ENCODE measurements around the gene CD1D. TPM values are rescaled to one million over a fixed set of nuclear protein-coding genes. Genes with fewer than 3 reads are reported as not detected.

CD1D gene
- polyA plus RNA-seq, 3 donors from 2014 or later = 2.9 to 8.7 TPM; not detected in 1

DNA sequence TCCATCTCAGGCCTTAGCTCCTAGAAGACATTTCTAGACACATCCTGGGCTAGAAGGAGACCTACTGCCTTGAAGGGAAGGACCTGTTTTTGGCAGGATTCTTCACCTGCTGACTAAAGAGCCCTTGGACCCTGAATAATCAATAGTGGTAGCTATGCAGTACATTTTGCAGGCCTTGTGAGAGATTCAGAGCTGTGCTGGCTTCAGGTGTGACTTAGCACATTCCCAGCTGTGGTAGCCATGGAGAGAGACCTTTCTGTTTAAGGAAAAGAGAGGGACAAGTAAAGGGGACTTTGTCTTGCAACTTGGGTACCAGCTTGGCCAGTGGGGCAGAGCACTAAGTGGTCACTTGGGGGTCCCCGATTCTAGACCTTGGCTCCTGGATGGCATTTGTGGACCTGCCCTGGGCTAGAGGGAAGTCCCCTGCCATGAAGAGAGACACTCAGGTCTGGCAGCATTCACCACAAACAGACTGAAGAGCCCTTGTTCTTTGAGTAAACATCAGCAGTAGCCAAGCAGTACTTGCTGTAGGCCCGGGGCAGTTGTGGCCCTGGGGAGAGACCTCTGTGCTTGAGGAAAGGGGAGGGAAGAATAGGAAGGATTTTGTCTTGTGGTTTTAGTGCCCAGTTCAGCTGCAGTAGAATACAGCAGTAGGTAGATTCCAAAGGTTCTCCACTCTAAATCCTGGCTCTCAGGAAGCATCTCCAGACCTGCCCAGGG, 47.4 kb downstream of the CD1D start:
- H3K27ac Mint-ChIP-seq = no peak overlapping the region
- no peak for DNase-seq
- peaks cover 4 to 36% (median 8%) of the 10 kb centered on the region in 3 donors for H3K27me3 Mint-ChIP-seq (ENCODE audit: low read depth in 3 of 3)
- no peaks in the 10 kb centered on the region for H3K4me1 Mint-ChIP-seq
- peaks cover 2 to 14% (median 7%) of the 10 kb centered on the region in 6 donors for H3K9me3 Mint-ChIP-seq
- no peaks in the 10 kb centered on the region for H3K36me3 Mint-ChIP-seq
- no peak overlapping the region for H3K4me3 Mint-ChIP-seq

Other genes with a start within 250 kb of the CD1D start
- gene KIRREL1, start 187.2 kb upstream of the CD1D start, polyA plus RNA-seq = not detected
- gene CD1A, start 73.5 kb downstream of the CD1D start, polyA plus RNA-seq = under 1 TPM in 1 of 3 donors, not detected in 2; 0.15 TPM
- 10 to 100 TPM in 2 of 3 donors, 1 to 10 TPM in 1; 2.0 to 65.8 (median 29.7) TPM for gene CD1C, start 109.0 kb downstream of the CD1D start, polyA plus RNA-seq
- gene CD1B, start 150.6 kb downstream of the CD1D start, polyA plus RNA-seq = under 1 TPM in 1 of 3 donors, not detected in 2; 0.62 TPM
- gene CD1E, start 173.0 kb downstream of the CD1D start, polyA plus RNA-seq = 1 to 10 TPM in 2 of 3 donors, not detected in 1; 3.1 to 3.3 TPM
- gene OR10T2, start 218.6 kb downstream of the CD1D start, polyA plus RNA-seq = not detected
- gene OR10K2, start 245.3 kb downstream of the CD1D start, polyA plus RNA-seq = not detected

Data from immature natural killer cell (primary cell).